Colonic mucosa (tissue), 4 donors: ENCODE measurements around the gene DHRSX. TPM values are rescaled to one million over a fixed set of nuclear protein-coding genes. Genes with fewer than 3 reads are reported as not detected.
"Not testable (repeated sequence)": the region's sequence is repeated elsewhere in the genome, so short reads cannot be mapped to it uniquely, and the experiment has no call there.

Experiments
- DNase-seq: peaks from one replicate; pipeline ENCODE4 v3.0.0-alpha.2; 2020
- H3K27ac ChIP-seq: fragments of 200-600 bp; one replicate; pipeline ENCODE4 v1.8.0; 2021
- H3K27me3 ChIP-seq: fragments of 200-600 bp; one replicate; pipeline ENCODE4 v1.8.0; 2021
- H3K36me3 ChIP-seq: fragments of 200-600 bp; one replicate; pipeline ENCODE4 v1.8.0; 2021
- H3K4me1 ChIP-seq: fragments of 200-600 bp; one replicate; pipeline ENCODE4 v1.8.0; 2021; ENCODE audit warnings: mild to moderate bottlenecking
- H3K4me3 ChIP-seq: fragments of 200-600 bp; one replicate; pipeline ENCODE4 v1.8.0; 2021
- H3K9ac ChIP-seq, 2 donors: one replicate each; pipeline ENCODE4 v1.7.0; 2013; ENCODE audit warnings: control low read depth in 2 of 2, low read depth in 2 of 2, low read length in 2 of 2
- H3K9me3 ChIP-seq: fragments of 200-600 bp; one replicate; pipeline ENCODE4 v1.8.0; 2021
- intact Hi-C: fragments of 100-400 bp; cut with DNase I; formaldehyde crosslinking; loops from one replicate; pipeline ENCODE4 v1.14.1; 2022
- total RNA-seq, 2 donors: library from RNA; stranded (reverse); fragmentation: NEBNext Ultra II Directional in 1 of 2; extraction: Animal tissue kit (Norgen Biotek cat#: 25700) in 1 of 2; gene quantifications; one replicate each; pipeline ENCODE4 v1.2.1, GENCODE V29; 2021
- TF ChIP-seq, protein P1 (sequence below): fragments of 200-600 bp; IDR thresholded peaks from one replicate; pipeline ENCODE4 v1.8.0; 2022; ENCODE audit warnings: antibody characterized with exemption, mild to moderate bottlenecking
- donor health status: healthy.
- donor health status: DM: no; HTN: no; CAD: no.
- donor health status: DM: no; HTN: no; CAD: no.

The DHRSX gene
- total RNA-seq, 2 donors from 2014 or later = 28.6 to 43.3 TPM

GRCh38 chrX:2426289-2426882 is 74.4 kb downstream of the DHRSX start:
- no peak overlapping the region for H3K4me3 ChIP-seq
- no peaks in the 10 kb centered on the region for H3K27me3 ChIP-seq
- TF ChIP-seq, protein P1, sequence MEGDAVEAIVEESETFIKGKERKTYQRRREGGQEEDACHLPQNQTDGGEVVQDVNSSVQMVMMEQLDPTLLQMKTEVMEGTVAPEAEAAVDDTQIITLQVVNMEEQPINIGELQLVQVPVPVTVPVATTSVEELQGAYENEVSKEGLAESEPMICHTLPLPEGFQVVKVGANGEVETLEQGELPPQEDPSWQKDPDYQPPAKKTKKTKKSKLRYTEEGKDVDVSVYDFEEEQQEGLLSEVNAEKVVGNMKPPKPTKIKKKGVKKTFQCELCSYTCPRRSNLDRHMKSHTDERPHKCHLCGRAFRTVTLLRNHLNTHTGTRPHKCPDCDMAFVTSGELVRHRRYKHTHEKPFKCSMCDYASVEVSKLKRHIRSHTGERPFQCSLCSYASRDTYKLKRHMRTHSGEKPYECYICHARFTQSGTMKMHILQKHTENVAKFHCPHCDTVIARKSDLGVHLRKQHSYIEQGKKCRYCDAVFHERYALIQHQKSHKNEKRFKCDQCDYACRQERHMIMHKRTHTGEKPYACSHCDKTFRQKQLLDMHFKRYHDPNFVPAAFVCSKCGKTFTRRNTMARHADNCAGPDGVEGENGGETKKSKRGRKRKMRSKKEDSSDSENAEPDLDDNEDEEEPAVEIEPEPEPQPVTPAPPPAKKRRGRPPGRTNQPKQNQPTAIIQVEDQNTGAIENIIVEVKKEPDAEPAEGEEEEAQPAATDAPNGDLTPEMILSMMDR = no peak
- no peaks in the 10 kb centered on the region for H3K4me1 ChIP-seq
- H3K36me3 ChIP-seq = no peaks in the 10 kb centered on the region
- intact Hi-C loops = no loop called here
- H3K9ac ChIP-seq = no peak overlapping the region
- no peaks in the 10 kb centered on the region for H3K9me3 ChIP-seq
- DNase-seq = no peak
- no peak overlapping the region for H3K27ac ChIP-seq

DNA sequence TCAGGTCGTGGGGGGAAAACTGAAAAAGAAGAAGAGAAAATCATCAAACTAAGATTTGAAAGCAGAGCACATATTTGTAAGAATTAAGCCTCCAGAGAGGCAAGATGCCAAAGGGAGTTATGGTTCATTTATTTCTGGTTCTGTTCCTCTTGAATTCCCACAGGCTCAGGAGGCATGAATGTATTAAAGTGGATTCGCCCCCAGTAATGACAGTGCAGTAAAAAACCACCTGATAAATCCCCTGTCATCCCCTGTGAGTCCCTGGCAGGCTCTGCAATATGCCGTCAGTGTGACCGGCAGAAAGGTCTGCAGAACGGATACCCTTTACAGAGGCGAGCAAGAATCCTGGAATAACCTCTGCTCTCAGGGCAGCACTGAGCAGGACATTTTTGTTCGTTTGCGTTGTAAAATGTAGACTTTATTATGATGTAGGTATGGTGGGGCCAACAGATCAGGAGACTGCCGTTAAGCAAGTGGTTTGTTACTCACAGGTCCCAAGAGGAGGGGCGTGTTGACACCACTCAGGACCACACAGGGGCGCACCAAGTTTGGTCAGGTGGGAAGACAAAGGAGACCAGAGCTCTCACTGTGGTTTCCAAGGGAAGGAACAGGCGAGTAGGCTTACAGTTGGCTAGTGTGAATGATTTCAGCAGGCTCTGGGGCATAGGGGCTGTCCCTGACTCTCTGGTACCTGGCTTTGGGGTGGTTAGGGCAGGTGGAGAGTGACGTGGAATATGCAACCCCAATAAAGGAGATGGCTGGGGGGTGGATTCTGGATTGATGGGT is 75.3 kb downstream of the DHRSX start:
- no peaks in the 10 kb centered on the region for H3K36me3 ChIP-seq
- no peak for DNase-seq
- no peak overlapping the region for H3K9ac ChIP-seq
- no peaks in the 10 kb centered on the region for H3K9me3 ChIP-seq
- no peaks in the 10 kb centered on the region for H3K27me3 ChIP-seq
- TF ChIP-seq, protein P1 = no peak
- H3K4me1 ChIP-seq = no peaks in the 10 kb centered on the region
- intact Hi-C loops = no loop called here
- no peak overlapping the region for H3K27ac ChIP-seq
- no peak overlapping the region for H3K4me3 ChIP-seq

- no peak overlapping the region for H3K4me3 ChIP-seq
- TF ChIP-seq, protein P1 = no peak
- H3K4me1 ChIP-seq = no peaks in the 10 kb centered on the region
- H3K9me3 ChIP-seq = no peaks in the 10 kb centered on the region
- intact Hi-C loops = no loop called here
- H3K27me3 ChIP-seq = no peaks in the 10 kb centered on the region
- H3K9ac ChIP-seq = no peak overlapping the region
- H3K27ac ChIP-seq = no peak overlapping the region
- no peaks in the 10 kb centered on the region for H3K36me3 ChIP-seq
- no peak for DNase-seq
Observed at GRCh38 chrX:2424317-2424716, 76.5 kb downstream of the DHRSX start.

GRCh38 chrX:2423899-2424298 is 76.9 kb downstream of the DHRSX start:
- no peaks in the 10 kb centered on the region for H3K27me3 ChIP-seq
- no peak overlapping the region for H3K4me3 ChIP-seq
- no peak for DNase-seq
- H3K4me1 ChIP-seq = no peaks in the 10 kb centered on the region
- H3K27ac ChIP-seq = no peak overlapping the region
- TF ChIP-seq, protein P1 = no peak
- H3K9ac ChIP-seq = no peak overlapping the region
- H3K9me3 ChIP-seq = no peaks in the 10 kb centered on the region
- intact Hi-C loops = no loop called here
- H3K36me3 ChIP-seq = no peaks in the 10 kb centered on the region

GRCh38 chrX:2423282-2423681 is 77.5 kb downstream of the DHRSX start:
- no peak overlapping the region for H3K4me3 ChIP-seq
- H3K36me3 ChIP-seq = no peaks in the 10 kb centered on the region
- no peaks in the 10 kb centered on the region for H3K27me3 ChIP-seq
- H3K9ac ChIP-seq = no peak overlapping the region
- intact Hi-C loops = no loop called here
- TF ChIP-seq, protein P1 = no peak
- H3K27ac ChIP-seq = no peak overlapping the region
- no peaks in the 10 kb centered on the region for H3K4me1 ChIP-seq
- DNase-seq = no peak
- no peaks in the 10 kb centered on the region for H3K9me3 ChIP-seq

DNA sequence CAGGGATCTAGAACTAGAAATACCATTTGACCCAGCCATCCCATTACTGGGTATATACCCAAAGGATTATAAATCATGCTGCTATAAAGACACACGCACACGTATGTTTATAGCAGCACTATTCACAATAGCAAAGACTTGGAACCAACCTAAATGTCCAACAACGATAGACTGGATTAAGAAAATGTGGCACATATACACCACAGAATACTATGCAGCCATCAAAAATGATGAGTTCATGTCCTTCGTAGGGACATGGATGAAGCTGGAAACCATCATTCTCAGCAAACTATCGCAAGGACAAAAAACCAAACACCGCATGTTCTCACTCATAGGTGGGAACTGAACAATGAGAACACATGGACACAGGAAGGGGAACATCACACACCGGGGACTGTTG is 81.4 kb downstream of the DHRSX start:
- H3K27ac ChIP-seq, intact Hi-C loops, DNase-seq, H3K9me3 ChIP-seq, H3K27me3 ChIP-seq, H3K4me1 ChIP-seq, H3K36me3 ChIP-seq, H3K9ac ChIP-seq, H3K4me3 ChIP-seq: not testable (repeated sequence)
